ENCODE data around the gene FOXL1. TPM values are rescaled to one million over a fixed set of nuclear protein-coding genes. Genes with fewer than 3 reads are reported as not detected.

FOXL1 gene
- total RNA-seq: not detected

GRCh38 chr16:86578061-86578599 lies at the start of gene FOXL1:
FOXL1 (plus strand) TSS chr16:86578549; CDS start chr16:86578724, 175 bp downstream.
- Mint-ChIP-seq H3K36me3 (peaks cover 0 to 6% of the 10 kb centered on the region in 2 donors), H3K9me3 (no peaks in the 10 kb centered on the region), H3K27ac (no peak within 1 kb of the TSS)
- DNase-seq (ENCODE audit: low spot score in 2 of 2) (no peak), ATAC-seq (no peak)

- DNase-seq (ENCODE audit: low spot score in 2 of 2) (no peak), ATAC-seq (no peak)
- Mint-ChIP-seq H3K9me3 (no peaks in the 10 kb centered on the region), H3K36me3 (peaks cover 4 to 10% of the 10 kb centered on the region in 2 donors), H3K27ac (no peak overlapping the region)
Measured at GRCh38 chr16:86529160-86529559, 49.2 kb upstream of the FOXL1 start.

GRCh38 chr16:86530251-86531190 lies 47.8 kb upstream of the FOXL1 start:
- ATAC-seq: no peak
- H3K27ac Mint-ChIP-seq: no peak overlapping the region
- H3K36me3 Mint-ChIP-seq: peaks cover 4 to 10% of the 10 kb centered on the region in 2 donors
- no peaks in the 10 kb centered on the region for H3K9me3 Mint-ChIP-seq
- no peak for DNase-seq (ENCODE audit: low spot score in 2 of 2)

GRCh38 chr16:86531191-86531545 lies 47.2 kb upstream of the FOXL1 start:
- no peak for DNase-seq (ENCODE audit: low spot score in 2 of 2)
- no peak overlapping the region for H3K27ac Mint-ChIP-seq
- no peaks in the 10 kb centered on the region for H3K9me3 Mint-ChIP-seq
- peaks cover 4 to 10% of the 10 kb centered on the region in 2 donors for H3K36me3 Mint-ChIP-seq
- ATAC-seq: no peak

GRCh38 chr16:86531641-86532525 lies 46.5 kb upstream of the FOXL1 start:
- H3K27ac Mint-ChIP-seq: no peak overlapping the region
- no peaks in the 10 kb centered on the region for H3K9me3 Mint-ChIP-seq
- DNase-seq (ENCODE audit: low spot score in 2 of 2): no peak
- no peak for ATAC-seq
- H3K36me3 Mint-ChIP-seq: peaks cover 4 to 10% of the 10 kb centered on the region in 2 donors

- Mint-ChIP-seq H3K36me3 (peaks cover 4 to 9% of the 10 kb centered on the region in 2 donors), H3K27ac (no peak overlapping the region), H3K9me3 (no peaks in the 10 kb centered on the region)
- ATAC-seq (no peak), DNase-seq (ENCODE audit: low spot score in 2 of 2) (no peak)
Measured at GRCh38 chr16:86532526-86532815, 45.9 kb upstream of the FOXL1 start.

- DNase-seq (ENCODE audit: low spot score in 2 of 2) (no peak), ATAC-seq (no peak)
- Mint-ChIP-seq H3K36me3 (peaks cover 4 to 5% of the 10 kb centered on the region in 2 donors), H3K9me3 (no peaks in the 10 kb centered on the region), H3K27ac (no peak overlapping the region)
Measured at GRCh38 chr16:86533076-86533475, 45.3 kb upstream of the FOXL1 start.

GRCh38 chr16:86533767-86534351 lies 44.5 kb upstream of the FOXL1 start:
- peaks cover 4 to 5% of the 10 kb centered on the region in 2 donors for H3K36me3 Mint-ChIP-seq
- H3K27ac Mint-ChIP-seq: no peak overlapping the region
- no peaks in the 10 kb centered on the region for H3K9me3 Mint-ChIP-seq
- ATAC-seq (no peak), DNase-seq (ENCODE audit: low spot score in 2 of 2) (no peak)

- ATAC-seq: no peak
- H3K9me3 Mint-ChIP-seq: no peaks in the 10 kb centered on the region
- H3K27ac Mint-ChIP-seq: no peak overlapping the region
- H3K36me3 Mint-ChIP-seq: peaks cover 2% of the 10 kb centered on the region in 2 donors
- DNase-seq (ENCODE audit: low spot score in 2 of 2): no peak
Measured at GRCh38 chr16:86534779-86535615, 43.4 kb upstream of the FOXL1 start.

- Mint-ChIP-seq H3K36me3 (peaks cover 0 to 7% of the 10 kb centered on the region in 2 donors), H3K9me3 (no peaks in the 10 kb centered on the region), H3K27ac (no peak overlapping the region)
- ATAC-seq (no peak), DNase-seq (ENCODE audit: low spot score in 2 of 2) (no peak)
Measured at GRCh38 chr16:86536621-86537020, 41.7 kb upstream of the FOXL1 start.

- Mint-ChIP-seq H3K27ac (no peak overlapping the region), H3K36me3 (peaks cover 0 to 7% of the 10 kb centered on the region in 2 donors), H3K9me3 (no peaks in the 10 kb centered on the region)
- ATAC-seq (no peak), DNase-seq (ENCODE audit: low spot score in 2 of 2) (no peak)
Measured at GRCh38 chr16:86537486-86537885, 40.9 kb upstream of the FOXL1 start.

GRCh38 chr16:86538196-86538780 lies 40.1 kb upstream of the FOXL1 start:
- Mint-ChIP-seq H3K36me3 (peaks cover 0 to 7% of the 10 kb centered on the region in 2 donors), H3K9me3 (no peaks in the 10 kb centered on the region)
- DNase-seq (ENCODE audit: low spot score in 2 of 2): no peak

GRCh38 chr16:86540894-86541293 lies 37.5 kb upstream of the FOXL1 start:
- DNase-seq (ENCODE audit: low spot score in 2 of 2) (no peak), ATAC-seq (no peak)
- Mint-ChIP-seq H3K9me3 (no peaks in the 10 kb centered on the region), H3K27ac (no peak overlapping the region), H3K36me3 (peaks cover 6 to 7% of the 10 kb centered on the region in 2 donors)

More at GRCh38 chr16:86538196-86538780, 40.1 kb upstream of the FOXL1 start:
- peak overlapping the region in 1 of 2 donors; percentile 32 for H3K27ac Mint-ChIP-seq
- ATAC-seq: no peak

- Mint-ChIP-seq H3K36me3 (peaks cover 6 to 7% of the 10 kb centered on the region in 2 donors), H3K27ac (no peak overlapping the region), H3K9me3 (no peaks in the 10 kb centered on the region)
- ATAC-seq (no peak), DNase-seq (ENCODE audit: low spot score in 2 of 2) (no peak)
Measured at GRCh38 chr16:86541560-86541959, 36.8 kb upstream of the FOXL1 start.

Measured in activated naive CD4-positive, alpha-beta T cell treated with anti-CD3 and anti-CD28 coated beads, Interleukin-2, amount 50 U/mL, for 72 hours (primary cell).